Measurements from ENCODE around the gene AJAP1.
A peak's percentile ranks its signal among the peaks of the same experiment; 100 is the strongest.

AJAP1 gene

DNA sequence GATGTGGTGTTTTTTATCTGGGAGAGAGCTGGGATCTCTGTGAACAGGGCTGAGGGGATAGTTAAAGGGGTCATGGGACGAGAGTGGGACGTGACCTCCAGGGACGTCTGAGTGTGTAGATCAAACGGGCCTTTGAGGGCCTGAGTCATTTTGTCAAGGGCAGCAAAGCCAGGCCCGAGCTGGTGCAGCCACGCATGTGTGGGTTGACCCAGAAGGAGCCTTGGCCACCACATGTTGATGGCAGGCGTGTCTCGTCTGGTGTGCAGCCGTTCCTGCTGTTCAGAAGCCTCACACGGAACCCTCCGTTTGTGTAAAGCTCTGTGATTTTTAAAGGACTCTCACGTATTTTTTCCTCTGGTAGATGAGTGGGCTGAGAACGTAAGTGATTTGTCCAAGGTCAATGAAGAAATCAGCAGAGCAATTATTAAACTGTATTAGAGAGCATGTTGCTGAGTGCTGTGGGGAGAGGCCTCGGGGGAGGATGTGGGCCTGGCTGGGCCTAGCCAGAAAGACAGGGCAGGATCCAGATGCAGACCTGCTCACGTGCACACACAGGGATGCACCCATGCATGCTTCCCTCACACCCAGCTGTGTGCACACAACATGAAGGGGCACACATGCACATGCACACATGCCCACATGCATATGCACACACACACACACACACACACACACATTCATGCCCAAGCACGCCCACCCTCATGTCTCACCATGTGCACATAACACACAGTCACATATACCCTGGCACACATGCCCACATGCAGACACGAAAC, 89.8 kb downstream of the AJAP1 start:
- DNase-seq, result no peak

DNA sequence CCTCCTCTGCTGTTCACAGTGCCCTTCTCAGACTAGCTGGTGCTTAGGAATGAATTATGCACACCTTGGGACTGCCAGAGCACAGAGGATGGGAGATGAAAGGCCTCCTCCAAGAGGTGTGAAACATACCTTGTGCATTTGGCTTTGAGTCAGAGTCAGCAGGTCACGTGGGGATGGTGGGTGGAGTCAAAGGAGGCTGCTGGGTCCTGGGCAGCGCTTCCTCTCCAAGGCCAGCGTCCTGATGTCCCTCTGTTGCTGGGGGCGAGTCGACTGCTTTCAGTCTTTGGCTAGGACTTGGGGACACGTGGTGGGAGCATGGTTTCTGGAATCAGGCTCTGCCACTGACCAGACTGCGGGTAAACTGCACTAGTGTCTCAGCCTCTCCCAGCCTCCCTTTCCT, 91.2 kb downstream of the AJAP1 start:
- no peak for DNase-seq

DNA sequence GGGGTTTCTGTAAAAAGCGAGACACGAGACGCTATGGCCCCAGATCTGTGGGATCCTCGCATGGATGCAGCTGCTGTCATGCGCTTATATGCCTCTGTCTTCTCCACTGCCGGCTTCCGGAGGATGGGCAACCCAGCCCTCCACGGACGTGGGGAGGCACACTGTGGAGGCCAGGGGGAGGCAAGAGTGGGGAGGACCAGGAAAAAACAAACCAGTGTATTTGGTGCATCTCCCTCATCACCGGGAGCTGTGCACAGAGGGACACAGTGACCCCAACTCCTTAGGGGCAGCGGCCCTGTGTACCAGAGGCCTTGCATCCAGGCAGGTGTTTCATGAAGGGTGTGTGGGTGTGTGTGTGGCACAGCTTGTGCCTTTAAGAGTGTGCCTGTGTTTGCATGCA, 95.0 kb downstream of the AJAP1 start:
- DNase-seq, result no peak

- DNase-seq, result no peak
These were observed 95.8 kb downstream of the AJAP1 start for GRCh38 chr1:4750177-4750576.

- no peak for DNase-seq
These were observed 97.7 kb downstream of the AJAP1 start for GRCh38 chr1:4752059-4752458.

GRCh38 chr1:4754816-4755215, 100.4 kb downstream of the AJAP1 start:
- DNase-seq, result no peak

DNA sequence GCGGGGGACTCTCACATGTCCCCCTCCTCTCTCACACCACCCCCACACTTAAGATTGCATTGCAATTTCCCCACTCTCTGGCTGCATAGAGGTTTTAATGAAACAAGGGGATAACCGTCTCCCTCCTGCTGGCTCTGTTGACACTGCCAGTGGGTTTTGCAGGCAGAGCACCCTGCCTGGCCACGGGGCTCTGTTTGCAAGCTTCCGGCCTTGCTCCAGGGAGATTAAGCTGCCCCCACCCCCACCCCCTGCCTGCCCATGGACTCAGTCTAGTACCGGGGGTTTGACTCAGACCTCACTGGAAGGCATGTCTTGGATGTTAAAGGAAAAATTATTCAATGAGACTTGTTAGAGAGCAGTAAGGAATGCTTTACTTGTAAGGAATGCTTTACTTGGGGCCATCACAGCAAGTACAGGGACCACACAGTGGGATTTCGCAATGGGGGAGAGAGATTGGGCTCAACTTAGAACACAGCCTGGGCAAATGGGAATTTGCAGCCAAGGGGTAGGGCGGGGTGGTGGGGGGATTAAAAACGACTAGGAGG, 101.0 kb downstream of the AJAP1 start:
- peak; percentile 81 for DNase-seq

DNA sequence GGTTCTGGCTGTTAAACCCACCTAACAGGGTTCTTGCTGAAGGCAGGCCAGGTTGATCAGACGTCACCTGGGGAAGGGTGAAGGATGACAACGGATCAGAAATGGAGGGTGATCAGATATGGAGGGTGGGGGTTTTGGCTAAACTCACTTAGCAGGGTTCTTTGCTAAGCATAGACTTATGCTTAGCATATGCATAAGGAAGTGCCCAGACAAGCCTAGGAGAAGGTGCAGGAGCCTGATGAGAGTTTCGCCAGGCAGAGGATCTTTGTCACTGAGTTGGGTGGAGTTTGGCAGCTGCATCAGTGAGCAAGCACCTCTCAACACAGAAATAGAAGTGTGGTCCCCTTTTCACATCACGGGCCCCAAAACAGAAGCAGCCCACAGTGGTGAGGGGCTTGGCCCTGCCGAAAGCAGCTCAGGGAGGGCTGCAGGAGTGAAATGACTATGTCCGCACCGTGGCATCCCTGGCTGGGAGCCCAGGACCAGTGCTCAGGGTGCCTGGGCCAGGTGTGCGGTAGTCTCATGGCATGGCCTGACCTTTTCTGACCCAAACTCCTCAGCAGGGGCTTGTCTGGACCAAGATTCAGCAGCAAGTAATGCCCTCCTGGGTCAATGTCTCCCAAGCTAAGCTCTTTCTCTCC, 101.6 kb downstream of the AJAP1 start:
- no peak for DNase-seq

- peak; percentile 6 for DNase-seq
These were observed 102.6 kb downstream of the AJAP1 start for GRCh38 chr1:4756851-4757580.

DNA sequence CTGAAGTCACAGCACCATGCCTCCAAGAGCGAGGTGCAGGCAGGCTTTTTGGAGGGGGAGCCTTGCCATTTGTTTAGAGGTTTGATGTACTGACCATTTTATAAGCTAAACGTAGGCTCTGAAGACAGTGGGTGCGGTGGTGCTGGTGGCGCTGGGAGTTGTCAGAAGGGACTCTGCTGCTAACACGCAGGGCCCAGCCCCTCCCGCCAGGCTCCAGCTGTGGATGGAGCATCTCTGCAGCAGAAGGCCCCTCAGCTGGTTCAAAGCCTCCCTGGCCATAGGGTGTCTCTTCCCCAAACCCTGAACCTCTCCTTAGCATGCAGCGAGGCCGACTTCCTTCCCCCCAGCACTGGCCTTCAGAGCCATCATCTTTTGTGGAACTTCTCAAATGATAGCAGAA, 105.3 kb downstream of the AJAP1 start:
- no peak for DNase-seq

GRCh38 chr1:4760088-4760487, 105.7 kb downstream of the AJAP1 start:
- no peak for DNase-seq

DNA sequence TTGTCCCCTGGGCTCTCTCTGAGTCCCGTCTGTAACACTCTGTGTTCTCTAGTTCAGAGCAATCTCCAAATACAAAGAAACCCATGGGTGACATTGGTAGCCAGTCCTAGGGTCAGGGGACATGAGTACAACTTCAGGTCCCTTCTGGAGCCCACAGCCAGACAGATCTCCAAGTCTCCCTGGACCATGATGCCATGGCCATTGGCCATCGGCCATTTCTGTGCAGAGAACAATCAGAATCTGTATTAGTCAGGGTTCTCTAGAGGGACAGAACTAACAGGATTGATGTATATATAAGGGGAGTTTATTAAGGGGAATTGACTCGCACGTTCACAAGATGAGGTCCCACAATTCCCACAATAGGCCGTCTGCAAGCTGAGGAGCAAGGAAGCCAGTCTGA, 106.9 kb downstream of the AJAP1 start:
- no peak for DNase-seq

DNA sequence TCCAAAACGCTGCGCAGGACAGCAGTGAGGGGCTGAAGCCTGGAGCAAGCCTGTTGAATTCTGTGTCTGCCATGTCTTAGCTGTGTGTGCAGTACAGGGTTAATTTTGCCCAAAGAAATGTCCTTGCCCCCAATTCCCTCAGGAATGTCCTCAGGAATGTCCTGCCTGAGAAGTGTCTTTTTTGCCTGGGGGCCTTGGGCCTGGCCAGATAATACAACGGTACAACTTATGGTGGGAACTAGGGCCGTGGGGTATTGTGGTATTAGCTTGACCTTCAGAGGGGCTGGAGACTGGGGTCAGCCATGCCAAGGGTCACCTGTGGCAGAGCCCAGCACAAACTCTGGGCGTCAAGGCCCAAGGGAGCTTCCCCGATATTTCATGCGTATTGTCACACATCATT, 107.7 kb downstream of the AJAP1 start:
- DNase-seq, result no peak

GRCh38 chr1:4767308-4767707, 112.9 kb downstream of the AJAP1 start:
- DNase-seq, result no peak

- no peak for DNase-seq
These were observed 114.1 kb downstream of the AJAP1 start for GRCh38 chr1:4768553-4768952.

- DNase-seq, result no peak
These were observed 115.3 kb downstream of the AJAP1 start for GRCh38 chr1:4769516-4770280.

GRCh38 chr1:4770713-4771112, 116.3 kb downstream of the AJAP1 start:
- DNase-seq, result no peak

GRCh38 chr1:4771267-4771666, 116.9 kb downstream of the AJAP1 start:
- no peak for DNase-seq

- no peak for DNase-seq
These were observed 117.3 kb downstream of the AJAP1 start for GRCh38 chr1:4771721-4772120.

DNA sequence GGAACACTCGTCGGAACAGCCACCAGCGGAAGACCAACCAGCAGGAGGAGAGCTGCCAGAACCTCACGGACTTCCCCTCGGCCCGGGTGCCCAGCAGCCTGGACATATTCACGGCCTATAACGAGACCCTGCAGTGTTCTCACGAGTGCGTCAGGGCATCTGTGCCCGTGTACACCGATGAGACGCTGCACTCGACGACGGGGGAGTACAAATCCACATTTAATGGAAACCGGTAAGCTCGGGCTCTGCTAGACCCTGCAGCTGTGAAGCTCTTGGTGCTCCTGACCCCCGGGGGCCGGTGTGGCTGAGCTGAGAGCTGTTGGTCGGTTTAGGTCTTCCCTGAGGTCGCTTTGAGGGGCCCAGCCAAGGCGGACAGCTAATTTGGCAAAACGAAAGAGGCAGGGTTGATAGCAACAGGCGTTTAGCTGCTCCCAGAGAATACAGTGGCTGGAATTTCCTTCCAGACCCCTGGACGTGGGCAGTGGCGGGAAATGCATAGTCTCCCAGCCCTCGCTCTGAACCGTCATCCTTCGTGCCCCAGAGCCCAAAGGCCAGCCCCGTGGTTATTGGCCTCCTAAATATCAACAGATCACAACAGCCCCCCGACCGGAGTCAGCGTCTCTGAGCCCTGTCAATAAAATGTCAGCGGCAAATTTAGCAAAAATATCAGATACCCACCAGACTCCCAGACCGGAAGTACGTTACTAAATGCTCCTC, 118.0 kb downstream of the AJAP1 start:
- no peak for DNase-seq

- no peak for DNase-seq
These were observed 118.8 kb downstream of the AJAP1 start for GRCh38 chr1:4773226-4773625.

GRCh38 chr1:4775506-4775905, 121.1 kb downstream of the AJAP1 start:
- DNase-seq, result no peak

Measured in fibroblast of upper back skin (primary cell).